Tongue (tissue), 2 donors: Measurements from ENCODE around the gene EGLN3. TPM values are rescaled to one million over a fixed set of nuclear protein-coding genes. Genes with fewer than 3 reads are reported as not detected.

Experiments used
- DNase-seq: peaks from one replicate; pipeline ENCODE4 v3.0.0-alpha.2; 2015
- total RNA-seq: library from RNA; depleted of rRNA; stranded (reverse); fragments of >200 nt; gene quantifications from one replicate; pipeline ENCODE4 v1.2.3, GENCODE V29; 2014

EGLN3 gene
- total RNA-seq, 1 donor from 2014 or later = 76.5 TPM

GRCh38 chr14:33910435-33910834 lies 40.4 kb downstream of the EGLN3 start:
- no peak for DNase-seq

GRCh38 chr14:33909380-33910084 lies 41.3 kb downstream of the EGLN3 start:
- no peak for DNase-seq

GRCh38 chr14:33908540-33909223 lies 42.2 kb downstream of the EGLN3 start:
- DNase-seq = no peak

- no peak for DNase-seq
Measured at GRCh38 chr14:33906968-33907367, 43.9 kb downstream of the EGLN3 start.

- no peak for DNase-seq
Measured at GRCh38 chr14:33904609-33905008, 46.3 kb downstream of the EGLN3 start.

GRCh38 chr14:33903369-33903768 lies 47.5 kb downstream of the EGLN3 start:
- no peak for DNase-seq

GRCh38 chr14:33902363-33902762 lies 48.5 kb downstream of the EGLN3 start:
- no peak for DNase-seq

GRCh38 chr14:33901426-33902155 lies 49.3 kb downstream of the EGLN3 start:
- no peak for DNase-seq

GRCh38 chr14:33900706-33901105 lies 50.2 kb downstream of the EGLN3 start:
- DNase-seq = no peak

- DNase-seq = no peak
Measured at GRCh38 chr14:33899723-33900341, 51.0 kb downstream of the EGLN3 start.

- DNase-seq = no peak
Measured at GRCh38 chr14:33897878-33898535, 52.9 kb downstream of the EGLN3 start.

GRCh38 chr14:33897382-33897781 lies 53.5 kb downstream of the EGLN3 start:
- DNase-seq = no peak

GRCh38 chr14:33894339-33894738 lies 56.5 kb downstream of the EGLN3 start:
- no peak for DNase-seq

GRCh38 chr14:33891700-33892099 lies 59.2 kb downstream of the EGLN3 start:
- no peak for DNase-seq

GRCh38 chr14:33884916-33885315 lies 66.0 kb downstream of the EGLN3 start:
- no peak for DNase-seq

- no peak for DNase-seq
Measured at GRCh38 chr14:33880330-33880729, 70.5 kb downstream of the EGLN3 start.

- no peak for DNase-seq
Measured at GRCh38 chr14:33879684-33880286, 71.1 kb downstream of the EGLN3 start.

GRCh38 chr14:33876274-33876673 lies 74.6 kb downstream of the EGLN3 start:
- no peak for DNase-seq
